K562 (cell line): ENCODE data around the gene NUP98. TPM values are rescaled to one million over a fixed set of nuclear protein-coding genes. Genes with fewer than 3 reads are reported as not detected.

Source experiments
- ATAC-seq: fragments of 200-7000 bp; cut with Tn5 transposase; 3 replicates; pipeline ENCODE4 v1.9.1; 2020; ENCODE audit warnings: moderate library complexity
- BruUV-seq: library from RNA; stranded (reverse); fragments of 400-500 nt; replicated peaks from 2 replicates; lab custom pipeline; 2021; lab: Mats Ljungman, UMichigan
- CTCF ChIA-PET: fragments of 300-600 bp; formaldehyde crosslinking; extraction: SDS; loops from one replicate; lab custom pipeline; 2021; ENCODE audit warnings: low intra/inter-chr PET ratio; lab: Yijun Ruan, JAX
- POLR2A ChIA-PET: fragments of 300-600, 350-650 bp; sonication (Branson Sonifier 250); formaldehyde crosslinking; extraction: SDS; loops from one replicate; lab custom pipeline; 2021; ENCODE audit warnings: antibody characterized with exemption, inconsistent platforms; lab: Yijun Ruan, JAX
- DNase-seq, 4 experiments: peaks; one replicate each; pipeline versions ENCODE4 v3.0.0 to v3.0.0-alpha.2; 2011 to 2018; ENCODE audit warnings: low spot score in 3 of 4, mixed read lengths in 3 of 4; ENCODE audit errors: extremely low read depth in 1 of 4
- FAIRE-seq: peaks from 2 replicates; lab custom pipeline; 2011; peaks lifted over from hg19 to GRCh38; lab: Jason Lieb, UNC
- H2AFZ ChIP-seq: 2 replicates; pipeline ENCODE4 v1.6.0; 2011; ENCODE audit warnings: low read depth, low read length, control low read depth, inconsistent platforms
- H3K27ac ChIP-seq: fragments of 200-600 bp; 3 replicates; pipeline ENCODE4 v1.8.0; 2011; ENCODE audit warnings: low read depth, mild to moderate bottlenecking, control low read depth, inconsistent platforms, low read length, moderate library complexity, mixed read lengths; ENCODE audit errors: extremely low read depth
- H3K27me3 ChIP-seq, 2 experiments: fragments of 300-600 bp in 1 of 2; 2 replicates in 1 of 2; 3 replicates in 1 of 2; pipeline versions ENCODE4 v1.6.0 to v1.8.0; 2011; ENCODE audit warnings: inconsistent platforms in 2 of 2, low read length in 2 of 2, mild to moderate bottlenecking in 1 of 2, mixed read lengths in 1 of 2, moderate library complexity in 1 of 2; ENCODE audit not compliant: control insufficient read depth in 2 of 2, insufficient read depth in 2 of 2
- H3K36me3 ChIP-seq: fragments of 300-600 bp; 3 replicates; pipeline ENCODE4 v1.8.0; 2011; ENCODE audit warnings: mild to moderate bottlenecking, low read length, inconsistent platforms; ENCODE audit not compliant: control insufficient read depth, insufficient read depth
- H3K4me1 ChIP-seq, 2 experiments: fragments of 200-600 bp in 1 of 2; replicated peaks in 1 of 2; 2 replicates in 1 of 2; 3 replicates in 1 of 2; pipeline versions ENCODE4 v1.5.1 to v1.8.0; 2011; ENCODE audit warnings: inconsistent platforms in 2 of 2, low read length in 2 of 2, mild to moderate bottlenecking in 1 of 2, mixed read lengths in 1 of 2, moderate library complexity in 1 of 2; ENCODE audit not compliant: control insufficient read depth in 2 of 2, insufficient read depth in 2 of 2
- H3K4me2 ChIP-seq: 2 replicates; pipeline ENCODE4 v1.6.1; 2011; ENCODE audit warnings: low read length, control low read depth, inconsistent platforms, mixed read lengths; ENCODE audit not compliant: insufficient read depth
- H3K4me3 ChIP-seq: fragments of 200-600 bp; sonication (generic), shearing (Covaris generic); 2 replicates; pipeline ENCODE4 v1.5.1; 2016; ENCODE audit warnings: control low read depth, inconsistent platforms
- H3K79me2 ChIP-seq: fragments of 200-600 bp; 3 replicates; pipeline ENCODE4 v1.8.0; 2011; ENCODE audit warnings: low read length, inconsistent platforms; ENCODE audit not compliant: control insufficient read depth, insufficient read depth
- H3K9ac ChIP-seq, 2 experiments: 2 replicates each; pipeline versions ENCODE4 v1.6.0 to v1.6.1; 2011; ENCODE audit warnings: low read depth in 2 of 2, low read length in 2 of 2, control low read depth in 1 of 2, inconsistent platforms in 1 of 2, mild to moderate bottlenecking in 1 of 2, mixed read lengths in 1 of 2; ENCODE audit not compliant: insufficient read depth in 1 of 2
- H3K9me1 ChIP-seq: one replicate; pipeline ENCODE4 v1.6.0; 2011; ENCODE audit warnings: inconsistent platforms, mild to moderate bottlenecking, low read length, moderate library complexity; ENCODE audit not compliant: control insufficient read depth, insufficient read depth
- H3K9me3 ChIP-seq: replicated peaks from 2 replicates; pipeline ENCODE4 v1.5.1; 2011; ENCODE audit warnings: low read depth, low read length, inconsistent platforms; ENCODE audit not compliant: control insufficient read depth, insufficient read depth
- H4K20me1 ChIP-seq: replicated peaks from 2 replicates; pipeline ENCODE4 v1.6.1; 2011; ENCODE audit warnings: low read length, inconsistent platforms, mixed read lengths; ENCODE audit not compliant: control insufficient read depth, insufficient read depth
- CBFA2T2 ChIP-seq: fragments of 450-650 bp; conservative IDR thresholded peaks from 2 replicates; pipeline ENCODE4 v1.6.1; 2017; ENCODE audit warnings: mild to moderate bottlenecking
- ERF ChIP-seq: fragments of 450-650 bp; formaldehyde crosslinking; IDR thresholded peaks from 2 replicates; pipeline ENCODE4 v1.4.0; 2020; ENCODE audit warnings: mild to moderate bottlenecking, mixed read lengths
- ESRRB ChIP-seq: fragments of 250-450 bp; sonication (Bioruptor Pico); IDR thresholded peaks from 2 replicates; pipeline ENCODE4 v1.5.0; 2020; ENCODE audit warnings: mild to moderate bottlenecking, moderate library complexity, borderline replicate concordance
- MAFF ChIP-seq: IDR thresholded peaks from 2 replicates; pipeline ENCODE4 v1.6.1; 2012; ENCODE audit warnings: low read length, improper control_type of control experiment
- MLLT1 ChIP-seq, 2 experiments: fragments of 450-650 bp; IDR thresholded peaks; 2 replicates each; pipeline ENCODE4 v1.6.1; 2016
- PURB ChIP-seq: sonication (generic); formaldehyde crosslinking; IDR thresholded peaks from 2 replicates; pipeline ENCODE4 v1.9.0; 2021; ENCODE audit warnings: low read depth, mild to moderate bottlenecking, missing genetic modification reagents
- SFPQ ChIP-seq: fragments of 200-400 bp; formaldehyde crosslinking; IDR thresholded peaks from 2 replicates; pipeline ENCODE4 v1.6.1; 2017; ENCODE audit warnings: mild to moderate bottlenecking, low read depth, low read length, moderate library complexity
- U2AF2 ChIP-seq: fragments of 200-400 bp; formaldehyde crosslinking; optimal IDR thresholded peaks from 2 replicates; pipeline ENCODE3; 2017; ENCODE audit warnings: low read depth, mild to moderate bottlenecking, low read length
- ZNF121 ChIP-seq: sonication (generic); formaldehyde crosslinking; conservative IDR thresholded peaks from 2 replicates; pipeline ENCODE4 v1.8.0; 2022; ENCODE audit warnings: missing genetic modification reagents
- ZNF347 ChIP-seq: fragments of 450-650 bp; formaldehyde crosslinking; IDR thresholded peaks from 2 replicates; pipeline ENCODE4 v1.4.0; 2020; ENCODE audit warnings: low read depth, mild to moderate bottlenecking, moderate library complexity
- ZNF551 ChIP-seq: fragments of 250-450 bp; sonication (Bioruptor Pico); IDR thresholded peaks from 2 replicates; pipeline ENCODE4 v1.5.0; 2021; ENCODE audit warnings: mild to moderate bottlenecking, moderate library complexity
- ZNF639 ChIP-seq, 2 experiments: fragments of 200-800 bp in 1 of 2; sonication (Bioruptor generic) in 1 of 2; sonication (generic) in 1 of 2; formaldehyde crosslinking in 1 of 2; IDR thresholded peaks in 1 of 2; conservative IDR thresholded peaks in 1 of 2; 2 replicates each; pipeline versions ENCODE4 v1.5.0 to v1.6.1; 2016 to 2020; ENCODE audit warnings: missing compliant biosample characterization in 1 of 2, missing genetic modification characterization in 1 of 2, missing genetic modification reagents in 1 of 2
- ZNF695 ChIP-seq: fragments of 450-650 bp; formaldehyde crosslinking; IDR thresholded peaks from 2 replicates; pipeline ENCODE4 v1.4.0; 2020; ENCODE audit warnings: mild to moderate bottlenecking, moderate library complexity
- WGBS: fragments of 100-300 bp; shearing (Covaris generic); methylation state at CpG from one replicate; pipeline ENCODE4 v1.1.6; 2016; ENCODE audit warnings: low coverage, mixed read lengths; ENCODE audit not compliant: insufficient coverage; ENCODE audit errors: missing lambda C conversion rate; 5-methylcytosine and 5-hydroxymethylcytosine counted together
- in situ Hi-C: fragments of 300-500 bp; cut with MboI; formaldehyde crosslinking; loops from 4 replicates; pipeline ENCODE4 v1.15.0; 2018; ENCODE audit warnings: inconsistent platforms, mixed read lengths
- intact Hi-C: fragments of 100-400 bp; cut with micrococcal nuclease; formaldehyde crosslinking; loops from 2 replicates; pipeline ENCODE4 v1.14.2; 2022
- polyA plus RNA-seq, 8 experiments: library from polyadenylated mRNA; depleted of rRNA in 4 of 8; stranded (reverse) in 5 of 8; unstranded in 3 of 8; fragments of >200 nt; fragmentation: Nextera tagmentation in 2 of 8; fragmentation: Illumina TruSeq in 1 of 8; extraction: Ambion mirVana in 2 of 8; extraction: Trizol in 1 of 8; gene quantifications; 2 replicates each; pipeline versions ENCODE4 v1.2.1 to v1.2.3, GENCODE V29; 2011 to 2014; ENCODE audit warnings: inconsistent platforms in 1 of 8, missing spikeins in 1 of 8
- total RNA-seq, 7 experiments: library from RNA; depleted of rRNA in 6 of 7; stranded (reverse); fragments of >200 nt in 6 of 7; fragmentation: Illumina TruSeq in 2 of 7; extraction: Trizol in 2 of 7; gene quantifications; 2 replicates each; pipeline versions ENCODE4 v1.2.1 to v1.2.3, GENCODE V29; 2011 to 2021; ENCODE audit warnings: low replicate concordance in 1 of 7
- TF ChIP-seq, protein P1 (sequence below): sonication (generic); formaldehyde crosslinking; IDR thresholded peaks from 2 replicates; pipeline ENCODE4 v1.8.0; 2022; ENCODE audit warnings: missing genetic modification reagents, mild to moderate bottlenecking, borderline replicate concordance

NUP98 gene
- total and polyA plus RNA-seq, 9 of the 15 experiments (the other 6 are each of a cell fraction or from before 2014, with no cell fraction given), result 45.1 to 196 (median 130) TPM

DNA sequence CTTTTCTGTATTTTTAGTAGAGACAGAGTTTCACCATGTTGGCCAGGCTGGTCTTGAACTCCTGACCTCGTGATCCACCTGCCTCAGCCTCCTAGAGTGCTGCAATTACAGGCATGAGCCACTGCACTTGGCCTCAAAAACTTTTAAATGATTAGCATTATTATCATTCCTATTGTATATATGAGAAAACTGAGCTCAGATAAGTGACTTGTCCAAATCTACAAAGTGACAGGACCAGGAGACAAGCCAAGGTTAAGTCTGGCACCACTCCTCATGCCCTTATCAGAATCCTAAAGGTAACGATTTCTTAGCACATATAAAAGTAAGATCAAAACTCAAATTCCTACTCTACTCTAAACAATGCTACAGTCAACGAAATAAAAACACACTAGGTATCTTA, 94.0 kb downstream of the NUP98 start (continued):
- TF ChIP-seq U2AF2 (no peak), SFPQ (no peak)

DNA sequence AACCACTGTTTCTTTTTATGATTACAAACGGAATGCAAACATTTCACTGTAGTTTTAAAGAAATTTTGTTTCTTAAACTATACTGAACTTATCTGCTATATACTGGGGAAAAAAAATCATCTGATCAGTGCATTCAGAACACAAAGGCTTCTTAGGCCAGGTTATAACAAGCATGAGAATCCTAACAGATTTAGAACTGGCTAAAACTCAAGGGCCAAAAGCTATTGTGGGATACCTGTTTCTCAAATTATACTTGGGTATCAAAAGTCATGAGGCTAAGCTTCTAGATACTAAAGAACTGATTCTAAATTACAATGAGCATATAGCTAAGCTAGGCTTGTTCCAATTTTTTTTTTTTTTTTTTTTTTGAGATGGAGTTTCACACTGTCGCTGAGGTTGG, 96.4 kb downstream of the NUP98 start:
- intact Hi-C loops, result no loop called here
- WGBS, result 29% methylated on average over 1 of the region's 2 CpGs
- Histone ChIP-seq H3K9ac (no peak overlapping the region), H2AFZ (no peak overlapping the region), H3K27me3 (no peaks in the 10 kb centered on the region), H3K9me3 (no peaks in the 10 kb centered on the region), H3K4me3 (no peak overlapping the region), H3K9me1 (no peaks in the 10 kb centered on the region), H4K20me1 (no peaks in the 10 kb centered on the region), H3K36me3 (peaks cover 94% of the 10 kb centered on the region), H3K27ac (no peak overlapping the region), H3K4me1 (no peaks in the 10 kb centered on the region), H3K4me2 (no peak overlapping the region), H3K79me2 (no peaks in the 10 kb centered on the region)
- no peak for FAIRE-seq
- CTCF ChIA-PET, result no interaction called here
- POLR2A ChIA-PET, result interaction anchor here (0.6 kb wide), 1 partner anchor 23 kb away, joined by 3 read pairs; no protein-coding TSS in a partner anchor
- in situ Hi-C loops, result no loop called here
- no TSS peak for BruUV-seq
- DNase-seq, result no peak
- no peak for ATAC-seq
- TF ChIP-seq PURB (CRISPR knock-in tag) (no peak), ZNF639 (CRISPR knock-in tag; conservative IDR thresholded peaks at IDR 0.05 in 1 of 2, IDR thresholded peaks at IDR 0.05 in 1 of 2) (no peak), ESRRB (CRISPR knock-in tag) (no peak), ZNF121 (no peak), ZNF695 (CRISPR knock-in tag) (no peak), ZNF551 (CRISPR knock-in tag) (no peak), MAFF (no peak), CBFA2T2 (no peak), ERF (CRISPR knock-in tag) (no peak), MLLT1 (IDR thresholded peaks at IDR 0.05) (no peak), ZNF347 (no peak)
- TF ChIP-seq, protein P1, sequence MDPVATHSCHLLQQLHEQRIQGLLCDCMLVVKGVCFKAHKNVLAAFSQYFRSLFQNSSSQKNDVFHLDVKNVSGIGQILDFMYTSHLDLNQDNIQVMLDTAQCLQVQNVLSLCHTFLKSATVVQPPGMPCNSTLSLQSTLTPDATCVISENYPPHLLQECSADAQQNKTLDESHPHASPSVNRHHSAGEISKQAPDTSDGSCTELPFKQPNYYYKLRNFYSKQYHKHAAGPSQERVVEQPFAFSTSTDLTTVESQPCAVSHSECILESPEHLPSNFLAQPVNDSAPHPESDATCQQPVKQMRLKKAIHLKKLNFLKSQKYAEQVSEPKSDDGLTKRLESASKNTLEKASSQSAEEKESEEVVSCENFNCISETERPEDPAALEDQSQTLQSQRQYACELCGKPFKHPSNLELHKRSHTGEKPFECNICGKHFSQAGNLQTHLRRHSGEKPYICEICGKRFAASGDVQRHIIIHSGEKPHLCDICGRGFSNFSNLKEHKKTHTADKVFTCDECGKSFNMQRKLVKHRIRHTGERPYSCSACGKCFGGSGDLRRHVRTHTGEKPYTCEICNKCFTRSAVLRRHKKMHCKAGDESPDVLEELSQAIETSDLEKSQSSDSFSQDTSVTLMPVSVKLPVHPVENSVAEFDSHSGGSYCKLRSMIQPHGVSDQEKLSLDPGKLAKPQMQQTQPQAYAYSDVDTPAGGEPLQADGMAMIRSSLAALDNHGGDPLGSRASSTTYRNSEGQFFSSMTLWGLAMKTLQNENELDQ (CRISPR knock-in tag), result no peak
